GM21825 (cell line): Measurements from ENCODE around the gene MMP13.
"Not testable (repeated sequence)": the region's sequence is repeated elsewhere in the genome, so short reads cannot be mapped to it uniquely, and the experiment has no call there.

Source experiments
- ATAC-seq: cut with Tn5 transposase; IDR thresholded peaks from one replicate; pipeline ENCODE4 v1.9.1; 2021; ENCODE audit warnings: mild to moderate bottlenecking, moderate library complexity; ENCODE audit not compliant: unreplicated experiment

Gene MMP13

DNA sequence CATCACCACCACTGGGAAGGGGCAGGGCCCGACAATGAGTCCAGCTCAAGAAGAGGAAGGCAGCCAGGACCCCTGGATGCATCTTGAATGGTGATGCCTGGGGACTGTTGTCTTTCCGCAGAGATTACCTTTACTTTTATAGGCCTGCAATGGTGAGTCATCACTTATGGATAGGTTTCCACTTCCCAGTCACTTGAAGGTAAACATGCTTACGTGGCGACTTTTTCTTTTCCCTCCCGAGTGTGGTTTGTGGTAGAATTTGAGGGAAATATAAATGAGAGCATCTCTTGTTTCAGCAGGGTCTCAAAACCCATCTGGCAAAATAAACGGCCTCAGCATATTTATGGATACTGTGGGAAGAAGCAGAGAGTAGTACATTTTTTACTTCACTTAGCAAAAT lies at the start of gene MMP13:
TSS of gene MMP13 (minus strand) at position 109 of the 400 bp plus-strand sequence. CDS start at position 82, 27 bp downstream.
- ATAC-seq, result no peak

DNA sequence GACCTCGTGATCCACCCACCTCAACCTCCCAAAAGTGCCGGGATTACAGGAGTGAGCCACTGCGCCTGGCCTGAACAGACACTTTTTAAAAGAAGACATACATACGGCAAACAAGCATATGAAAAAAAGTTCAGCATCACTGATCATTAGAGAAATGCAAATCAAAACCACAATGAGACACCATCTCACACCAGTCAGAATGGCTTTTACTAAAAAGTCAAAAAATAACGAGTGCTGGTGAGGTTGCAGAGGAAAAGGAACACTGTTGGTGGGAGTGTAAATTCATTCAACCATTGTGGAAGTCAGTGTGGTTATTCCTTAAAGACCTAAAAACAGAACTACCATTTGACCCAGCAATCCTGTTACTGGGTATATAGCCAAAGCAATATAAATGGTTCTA lies 48.7 kb upstream of the MMP13 start:
- not testable (repeated sequence) for ATAC-seq

GRCh38 chr11:102994105-102994504 lies 38.6 kb upstream of the MMP13 start:
- no peak for ATAC-seq

- ATAC-seq, result no peak
Observed at GRCh38 chr11:102991776-102992175, 36.2 kb upstream of the MMP13 start.

DNA sequence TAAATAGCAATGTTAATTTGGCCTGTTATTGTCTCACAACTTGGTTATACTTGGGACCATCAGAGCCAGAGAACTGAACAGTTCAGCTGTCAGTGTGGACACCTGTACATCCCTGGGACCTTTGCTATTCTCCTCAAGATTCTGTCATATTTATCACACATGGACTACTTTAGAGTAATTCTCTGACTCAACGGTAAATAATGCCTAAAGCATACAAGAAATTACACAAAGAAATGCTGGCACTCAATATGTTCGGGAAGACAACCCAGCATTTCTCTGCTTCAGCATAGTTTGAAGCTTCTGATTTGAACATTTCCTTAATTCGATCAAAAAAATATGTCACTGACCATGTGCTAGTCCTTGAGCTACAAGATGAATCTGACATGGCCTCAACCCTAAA lies 34.6 kb upstream of the MMP13 start:
- ATAC-seq, result no peak

DNA sequence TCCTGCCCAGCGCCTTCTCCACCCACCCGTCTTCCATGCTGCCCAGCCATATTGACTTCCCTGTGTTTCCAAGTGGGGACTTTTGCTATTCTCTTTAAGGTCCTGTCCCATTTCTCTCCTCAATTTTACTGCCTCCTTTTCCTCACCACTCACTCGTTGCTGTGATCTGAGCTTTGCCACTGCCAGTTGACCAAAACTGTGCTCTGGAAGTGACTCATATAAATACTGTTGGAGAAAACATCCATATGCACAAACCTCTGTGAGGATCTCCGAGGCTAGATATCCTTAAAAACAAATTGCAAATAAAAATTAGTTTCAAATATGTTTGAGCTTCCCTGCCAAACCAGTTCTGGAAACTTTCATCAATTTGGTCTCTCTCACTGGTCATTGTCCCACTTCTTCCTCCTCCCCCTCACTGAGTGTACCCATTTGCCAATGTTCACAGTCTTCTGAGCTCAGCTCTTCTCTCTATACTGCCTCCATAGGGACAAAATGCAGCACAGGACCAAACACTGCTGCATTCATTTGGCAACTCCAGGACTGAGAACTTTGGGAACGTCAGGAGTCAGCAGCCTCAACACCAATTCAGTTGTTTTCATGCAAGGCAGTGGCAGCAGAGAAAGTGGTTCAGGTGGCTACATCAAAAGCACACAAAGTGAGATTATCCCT lies 34.0 kb upstream of the MMP13 start:
- ATAC-seq, result no peak

DNA sequence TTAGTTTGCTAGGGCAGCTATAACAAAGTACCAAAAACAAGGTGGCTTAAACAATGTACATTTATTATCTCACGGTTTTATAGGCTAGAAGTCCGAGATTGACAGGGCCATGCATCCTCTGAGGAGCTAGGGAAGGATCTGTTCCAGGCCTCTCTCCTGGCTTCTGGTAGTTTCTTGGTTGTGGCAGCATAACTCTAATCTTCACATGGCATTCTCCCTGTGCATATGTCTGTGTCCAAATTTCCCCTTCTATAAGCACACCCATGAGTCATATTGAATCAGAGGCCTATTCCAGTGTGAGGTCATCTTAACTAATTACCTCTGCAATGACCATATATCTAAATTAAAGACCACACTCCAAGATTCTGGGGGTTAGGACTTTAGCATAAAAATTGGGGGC lies 31.3 kb upstream of the MMP13 start:
- no peak for ATAC-seq

- ATAC-seq, result no peak
Observed at GRCh38 chr11:102985850-102986249, 30.3 kb upstream of the MMP13 start.

DNA sequence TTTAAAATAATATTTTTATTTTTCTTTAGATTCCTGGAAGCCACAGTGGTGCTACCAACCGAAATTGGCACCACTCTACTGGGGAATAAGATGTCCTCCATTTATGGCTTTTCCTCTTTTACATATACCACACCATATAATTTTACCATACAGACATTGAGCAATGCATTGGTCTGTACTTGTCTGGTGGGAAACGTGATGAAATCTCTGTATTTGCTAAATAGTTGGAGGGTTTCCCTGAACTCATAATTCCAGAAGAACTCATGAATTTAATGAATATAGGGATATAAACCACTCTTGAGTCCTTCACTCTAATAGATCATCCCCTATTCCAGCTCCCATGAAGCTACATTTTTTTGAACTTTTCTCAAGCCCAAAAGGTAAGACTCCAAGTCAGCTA lies 28.0 kb upstream of the MMP13 start:
- ATAC-seq, result no peak

GRCh38 chr11:102981324-102981910 lies 25.9 kb upstream of the MMP13 start:
- peak; percentile 81 for ATAC-seq

DNA sequence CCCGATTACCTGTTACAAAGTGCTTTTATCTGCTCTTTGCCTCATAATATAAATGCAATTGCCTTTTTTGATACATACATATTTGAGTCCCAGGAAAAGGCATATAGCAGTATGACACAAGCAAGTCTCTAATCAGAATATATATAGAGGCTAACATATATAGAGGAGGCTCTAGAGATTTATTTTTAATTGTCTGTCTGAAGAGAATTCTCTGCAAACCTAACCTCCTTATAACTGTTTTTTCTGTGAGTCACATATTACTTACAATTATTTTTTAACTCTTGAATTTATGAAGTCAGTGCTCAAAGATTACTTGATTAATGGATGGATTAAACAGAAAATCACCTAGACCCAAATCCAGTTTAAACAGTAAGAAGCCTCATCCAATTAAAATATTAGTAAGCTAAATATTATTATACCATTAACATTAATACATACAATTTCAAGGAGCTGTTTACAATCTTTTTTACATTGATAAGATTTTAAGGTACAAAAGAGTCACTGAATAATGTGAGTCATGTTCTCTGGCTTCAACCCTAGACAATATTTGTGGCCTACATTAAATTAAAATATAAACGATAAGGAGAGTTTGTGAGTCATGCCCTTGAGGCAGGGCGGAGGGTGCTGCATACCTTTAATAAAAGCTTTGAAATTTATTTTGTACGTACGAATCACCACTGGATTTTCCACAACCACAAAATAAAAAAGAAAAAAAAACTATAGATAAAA lies 19.2 kb upstream of the MMP13 start:
- no peak for ATAC-seq

DNA sequence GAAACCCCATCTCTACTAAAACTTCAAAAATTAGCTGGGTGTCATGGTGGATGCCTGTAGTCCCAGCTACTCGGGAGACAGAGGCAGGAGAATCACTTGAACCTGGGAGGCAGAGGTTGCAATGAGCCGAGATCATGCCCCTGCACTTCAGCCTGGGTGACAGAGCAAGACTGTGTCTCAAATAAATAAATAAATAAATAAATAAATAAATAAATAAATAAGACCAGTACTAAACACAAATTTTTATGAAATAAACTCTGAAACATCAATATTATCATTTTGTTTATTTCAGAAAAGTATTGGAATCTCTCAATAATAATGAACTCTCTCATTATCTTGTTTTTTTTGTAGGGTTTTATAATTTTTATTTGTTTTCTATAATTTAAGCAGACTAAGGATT lies 18.2 kb upstream of the MMP13 start:
- not testable (repeated sequence) for ATAC-seq

GRCh38 chr11:102972853-102973252 lies 17.3 kb upstream of the MMP13 start:
- ATAC-seq, result no peak

DNA sequence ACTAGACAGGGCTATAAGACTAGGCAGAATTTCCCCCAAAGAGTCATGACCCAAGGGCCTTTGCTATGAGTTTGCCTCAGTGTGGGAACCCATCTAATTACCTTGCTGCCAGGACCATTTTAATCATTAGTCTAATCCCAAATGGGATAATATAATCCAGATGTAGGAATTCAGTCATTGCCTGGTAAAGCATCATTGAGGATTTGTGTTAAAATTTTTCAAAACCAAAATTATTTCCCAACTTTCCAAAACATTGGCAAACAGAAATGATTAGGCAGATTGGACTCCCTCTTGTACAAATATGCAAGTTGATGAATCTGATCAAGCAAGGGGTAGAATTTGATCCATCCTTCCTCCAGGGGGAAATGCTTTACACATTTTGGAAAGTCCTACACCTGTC lies 16.2 kb upstream of the MMP13 start:
- no peak for ATAC-seq

GRCh38 chr11:102967497-102967896 lies 12.0 kb upstream of the MMP13 start:
- no peak for ATAC-seq

DNA sequence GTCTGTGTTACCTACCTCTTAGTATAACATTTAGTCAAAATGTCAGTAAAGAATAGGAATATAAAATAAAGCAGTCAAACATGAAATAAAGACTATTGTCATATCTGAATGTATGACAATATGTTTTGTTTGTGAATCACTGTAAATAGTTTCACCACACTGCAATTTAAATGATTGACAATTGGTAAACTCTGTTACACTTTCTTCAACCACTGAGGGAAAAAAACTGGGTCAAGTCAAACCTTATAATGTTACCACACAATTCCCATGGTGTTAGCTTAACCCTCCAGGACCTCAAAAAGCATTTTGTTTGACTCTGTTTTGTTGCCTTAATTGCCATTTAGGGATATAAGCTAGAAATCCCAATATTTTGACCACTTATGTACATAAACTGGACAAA lies 10.5 kb upstream of the MMP13 start:
- ATAC-seq, result no peak

DNA sequence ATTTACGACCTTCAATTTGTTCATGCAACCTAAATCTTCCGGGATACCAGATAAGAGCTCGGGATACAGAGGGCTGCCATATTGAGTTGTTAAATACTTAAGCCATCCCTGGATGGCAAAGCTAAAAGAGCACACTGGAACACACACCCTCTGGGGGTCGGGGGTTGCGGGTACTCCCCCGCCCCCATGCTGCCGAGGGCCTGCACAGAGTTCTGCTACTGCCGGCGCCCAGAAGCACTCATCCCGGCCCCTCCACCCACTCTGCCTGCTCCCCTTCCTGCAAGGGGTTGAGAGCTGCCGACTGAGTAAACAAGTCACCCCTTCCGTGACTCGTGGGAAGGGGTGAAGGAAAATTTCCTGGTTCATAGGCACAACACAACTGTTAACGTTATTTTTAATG lies 9.3 kb upstream of the MMP13 start:
- ATAC-seq, result no peak

- no peak for ATAC-seq
Observed at GRCh38 chr11:102957953-102958352, 2.4 kb upstream of the MMP13 start.

- ATAC-seq, result no peak
Observed at GRCh38 chr11:102950622-102951081, 4.9 kb downstream of the MMP13 start.

DNA sequence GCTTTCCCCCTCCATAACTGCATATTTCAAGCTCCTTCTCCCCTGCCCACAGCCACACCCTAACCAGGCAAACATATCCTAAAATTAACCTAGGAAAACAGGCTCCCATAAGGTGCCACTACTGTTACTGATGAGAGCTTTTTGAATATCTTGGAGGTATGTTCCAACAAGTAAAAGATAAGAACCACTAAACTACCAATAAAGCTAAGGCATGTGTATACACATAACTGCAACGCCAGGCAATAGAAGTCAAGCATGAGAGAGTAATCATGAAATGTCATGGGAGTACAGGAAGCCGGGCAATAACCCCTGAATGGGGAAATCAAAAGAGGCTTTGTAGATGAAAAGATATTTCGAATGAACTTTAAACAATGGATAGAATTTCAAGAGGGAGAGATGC lies 9.3 kb downstream of the MMP13 start:
- ATAC-seq, result no peak

DNA sequence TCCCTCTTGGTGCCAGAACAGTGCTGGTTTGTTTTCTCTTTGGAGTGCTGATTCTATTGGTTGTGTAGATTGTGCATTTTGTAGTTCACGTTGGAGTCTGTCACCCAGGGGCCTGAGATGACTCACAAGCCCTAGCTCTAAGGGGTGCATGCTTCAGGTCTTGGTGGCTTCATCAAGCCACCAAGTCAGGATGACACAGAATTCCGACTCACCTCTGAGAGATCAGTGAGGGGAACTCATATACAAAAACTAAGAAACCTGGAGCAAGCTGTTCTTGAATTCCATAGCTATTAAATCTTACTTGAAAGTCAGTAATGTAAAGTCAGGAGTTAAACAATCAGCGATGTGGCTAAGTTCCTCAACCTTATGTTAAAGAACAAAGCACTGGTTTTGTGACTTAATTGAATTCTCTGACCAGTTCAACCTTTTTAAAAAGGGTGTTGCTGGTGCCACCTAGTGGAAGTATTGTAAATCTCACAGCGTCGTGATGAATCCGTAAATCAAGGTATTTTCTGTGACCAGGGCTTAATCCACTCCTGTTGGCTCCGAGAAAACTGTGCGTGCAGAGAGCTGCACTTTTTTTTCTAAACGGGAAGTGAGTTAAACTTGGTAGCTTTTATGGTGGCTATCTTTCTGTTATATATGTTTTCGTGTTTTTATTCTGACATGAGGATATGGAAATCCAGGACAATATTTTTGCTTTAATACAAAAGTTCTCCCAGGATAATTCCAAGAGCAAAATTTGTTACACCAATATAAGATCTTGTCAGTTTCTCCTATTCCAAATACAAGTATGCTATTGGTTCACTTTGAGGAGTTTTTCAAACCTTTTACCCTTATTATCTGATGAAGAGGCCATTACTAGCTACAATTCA lies 14.6 kb downstream of the MMP13 start:
- ATAC-seq, result peak; percentile 71
